Pancreas (tissue), 10 donors: Measurements from ENCODE around the gene CSDE1. TPM values are rescaled to one million over a fixed set of nuclear protein-coding genes. Genes with fewer than 3 reads are reported as not detected.

Source experiments
- ATAC-seq, 4 donors: fragments of 200-7000 bp; cut with Tn5 transposase; one replicate each; pipeline versions ENCODE4 v1.8.0 to v1.9.1; 2020; ENCODE audit warnings: mild to moderate bottlenecking in 4 of 4, moderate library complexity in 4 of 4
- DNase-seq, 6 donors: peaks; one replicate each; pipeline ENCODE4 v3.0.0-alpha.2; 2020
- FAIRE-seq: peaks from 2 replicates; lab custom pipeline; 2012; peaks lifted over from hg19 to GRCh38; lab: Jason Lieb, UNC
- H3K27ac ChIP-seq, 4 donors: fragments of 200-600 bp; sonication (generic); 1 replicate in 3 of 4; 2 replicates in 1 of 4; pipeline versions ENCODE4 v1.5.0 to v1.8.0; 2020
- H3K27me3 ChIP-seq, 4 donors: fragments of 200-600 bp; one replicate each; pipeline ENCODE4 v1.8.0; 2021
- H3K36me3 ChIP-seq, 3 donors: fragments of 200-600 bp; sonication (generic) in 1 of 3; one replicate each; pipeline versions ENCODE4 v1.5.0 to v1.8.0; 2020 to 2021
- H3K4me1 ChIP-seq, 3 donors: fragments of 200-600 bp; one replicate each; pipeline ENCODE4 v1.8.0; 2021
- H3K4me3 ChIP-seq, 4 donors: fragments of 200-600 bp; sonication (generic) in 2 of 4; one replicate each; pipeline versions ENCODE4 v1.5.0 to v1.8.0; 2020 to 2021
- H3K9me3 ChIP-seq, 4 donors: fragments of 200-600 bp; one replicate each; pipeline ENCODE4 v1.8.0; 2021
- CTCF ChIP-seq, 4 donors: fragments of 200-600 bp; sonication (generic) in 3 of 4; IDR thresholded peaks; one replicate each; pipeline versions ENCODE4 v1.5.0 to v1.8.0; 2021; ENCODE audit warnings: antibody characterized with exemption in 4 of 4
- WGBS, 2 donors: extraction: QIAGEN DNeasy Blood & Tissue Kit; methylation state at CpG; one replicate each; pipeline ENCODE4 v1.1.7; 2013; 5-methylcytosine and 5-hydroxymethylcytosine counted together
- intact Hi-C, 3 donors: fragments of 100-400 bp; cut with DNase I; formaldehyde crosslinking; loops; one replicate each; pipeline versions ENCODE4 v1.11.1 to v1.14.2; 2022
- polyA plus RNA-seq, 2 donors: library from polyadenylated mRNA; stranded (reverse); fragments of 200-250 nt; gene quantifications; one replicate each; pipeline ENCODE4 v1.2.3, GENCODE V29; 2013
- total RNA-seq, 6 donors: library from RNA; stranded (reverse); fragmentation: NEBNext Ultra II Directional in 4 of 6; extraction: Animal tissue kit (Norgen Biotek cat#: 25700) in 4 of 6; gene quantifications; one replicate each; pipeline versions ENCODE4 v1.2.1 to v1.2.4, GENCODE V29; 2021 to 2023
- donor health status: healthy with polysubstance abuse.
- donor health status: DM: no; HTN: no; CAD: no; lungs with moderate emphysema.
- donor health status: DM: no; HTN: no; CAD: no.
- donor health status: control.
- donor health status: control.
- donor health status: Bipolar disorder and iron deficiency.
- donor health status: DM: yes; HTN: yes; CAD: no.
- donor health status: DM: no; HTN: no; CAD: no.
- donor health status: DM: no; HTN: no; CAD: no.
- donor health status: DM: yes; HTN: yes; CAD: no.

CSDE1 gene
- total and polyA plus RNA-seq, 8 donors, result 61.4 to 346 (median 308) TPM

DNA sequence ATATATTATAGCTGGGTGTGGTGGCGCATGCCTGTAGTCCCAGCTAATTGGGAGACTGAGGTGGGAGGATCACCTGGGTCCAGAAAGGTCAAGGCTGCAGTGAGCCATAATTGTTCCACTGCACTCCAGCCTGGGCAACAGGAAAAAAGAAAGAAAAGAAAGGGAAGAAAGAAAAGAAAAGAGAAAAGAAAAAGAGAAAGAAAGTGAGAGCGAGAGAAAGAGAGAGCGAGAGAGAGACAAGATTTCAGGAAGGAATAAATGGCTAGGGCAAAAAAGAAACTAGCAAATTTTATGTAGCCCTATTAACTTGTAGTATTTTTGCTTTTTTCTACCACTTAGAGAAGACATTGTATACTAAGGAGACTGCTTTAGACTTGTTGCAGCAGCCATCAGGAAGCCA, 47.4 kb downstream of the CSDE1 start:
- intact Hi-C loops, result no loop called here
- FAIRE-seq (no peak), DNase-seq (no peak), ATAC-seq (no peak)
- peaks cover 0 to 54% (median 21%) of the 10 kb centered on the region in 3 donors for H3K36me3 ChIP-seq
- no peak for TF ChIP-seq CTCF (IDR thresholded peaks at IDR 0.05)
- H3K4me1 ChIP-seq, result peaks cover 6 to 8% (median 7%) of the 10 kb centered on the region in 3 donors
- no peaks in the 10 kb centered on the region for H3K9me3 ChIP-seq
- H3K4me3 ChIP-seq, result no peak overlapping the region
- no peaks in the 10 kb centered on the region for H3K27me3 ChIP-seq
- WGBS, 2 donors, result 96% methylated on average over 3 of the region's 3 CpGs
- no peak overlapping the region for H3K27ac ChIP-seq

DNA sequence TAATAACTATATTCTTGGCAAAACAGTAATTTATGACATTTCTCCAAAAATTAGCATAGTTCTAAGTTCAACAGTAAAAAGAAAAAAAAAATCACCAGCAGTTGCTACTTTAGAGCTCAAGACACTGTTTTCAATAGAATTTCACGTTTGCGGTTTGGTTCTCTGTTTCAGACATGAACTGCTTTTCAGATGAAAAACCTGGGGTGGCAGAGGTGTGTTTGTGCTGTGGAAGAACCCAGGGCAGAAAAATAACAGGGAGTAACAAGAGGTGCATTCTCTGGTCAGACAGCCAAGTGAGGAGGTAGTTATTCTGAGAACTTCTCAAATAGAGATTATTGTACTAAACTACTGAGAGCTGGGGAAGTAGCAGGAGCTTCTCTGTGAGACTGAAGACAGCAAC, 50.2 kb downstream of the CSDE1 start:
- Histone ChIP-seq H3K4me1 (no peaks in the 10 kb centered on the region), H3K9me3 (no peaks in the 10 kb centered on the region), H3K27ac (no peak overlapping the region), H3K36me3 (peaks cover 0 to 46% (median 21%) of the 10 kb centered on the region in 3 donors), H3K27me3 (no peaks in the 10 kb centered on the region), H3K4me3 (no peak overlapping the region)
- DNase-seq (no peak), ATAC-seq (no peak), FAIRE-seq (no peak)
- 83 to 91% methylated on average over 2 of the region's 2 CpGs for WGBS, 2 donors
- intact Hi-C loops, result no loop called here
- no peak for TF ChIP-seq CTCF (IDR thresholded peaks at IDR 0.05)

DNA sequence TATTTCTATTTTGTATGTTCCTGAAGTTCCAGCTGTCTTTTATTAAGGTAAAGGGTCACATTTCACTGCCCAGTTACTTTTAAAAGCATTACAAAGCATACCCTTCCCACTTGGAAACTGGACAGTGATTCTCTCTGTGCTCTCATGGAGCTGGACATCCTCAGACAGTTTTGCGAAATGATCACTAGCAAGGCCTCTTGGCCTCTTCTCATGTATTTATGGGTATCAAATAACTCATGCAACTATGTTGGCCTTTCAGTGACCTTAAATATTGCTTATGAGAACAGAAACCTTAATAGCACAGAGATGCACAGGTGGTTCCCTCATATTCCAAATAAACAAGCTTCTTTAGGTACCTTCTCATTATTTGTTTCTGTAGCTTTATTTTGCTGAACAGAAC, 54.5 kb downstream of the CSDE1 start:
- no peak for FAIRE-seq
- peaks cover 0 to 19% (median 15%) of the 10 kb centered on the region in 3 donors for H3K36me3 ChIP-seq
- intact Hi-C loops, result no loop called here
- H3K9me3 ChIP-seq, result no peaks in the 10 kb centered on the region
- no peaks in the 10 kb centered on the region for H3K4me1 ChIP-seq
- ATAC-seq, result no peak
- no peak overlapping the region for H3K4me3 ChIP-seq
- TF ChIP-seq CTCF (IDR thresholded peaks at IDR 0.05), result no peak
- no peaks in the 10 kb centered on the region for H3K27me3 ChIP-seq
- H3K27ac ChIP-seq, result no peak overlapping the region
- WGBS, 2 donors, result 91 to 94% methylated on average over 1 of the region's 1 CpG
- no peak for DNase-seq

DNA sequence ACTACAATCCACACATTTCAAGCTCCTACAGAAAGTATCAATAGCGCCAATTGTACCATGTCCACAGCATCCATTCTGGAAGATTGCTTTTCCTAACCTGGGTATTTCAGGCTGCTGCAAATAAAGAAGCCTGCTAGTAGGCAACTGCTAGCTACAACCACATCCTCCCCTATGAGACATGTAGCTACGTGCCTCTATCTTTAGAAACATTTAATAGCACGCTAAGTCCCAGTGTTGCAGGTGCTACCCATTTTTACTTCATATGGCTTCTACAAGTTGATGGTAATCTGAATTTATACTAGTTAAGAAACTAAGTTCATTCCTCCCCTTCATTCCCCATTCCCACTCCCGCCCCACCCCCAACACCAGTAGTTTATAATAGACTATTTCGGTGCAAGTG, 55.0 kb downstream of the CSDE1 start:
- H3K4me3 ChIP-seq, result no peak overlapping the region
- H3K27me3 ChIP-seq, result no peaks in the 10 kb centered on the region
- FAIRE-seq, result no peak
- no peaks in the 10 kb centered on the region for H3K9me3 ChIP-seq
- H3K27ac ChIP-seq, result no peak overlapping the region
- no peak for TF ChIP-seq CTCF (IDR thresholded peaks at IDR 0.05)
- WGBS, 2 donors, result 89 to 97% methylated on average over 5 of the region's 5 CpGs
- no peak for ATAC-seq
- H3K4me1 ChIP-seq, result no peaks in the 10 kb centered on the region
- intact Hi-C loops, result no loop called here
- peaks cover 0 to 14% (median 10%) of the 10 kb centered on the region in 3 donors for H3K36me3 ChIP-seq
- no peak for DNase-seq

- no peak for TF ChIP-seq CTCF (IDR thresholded peaks at IDR 0.05)
- ATAC-seq (no peak), DNase-seq (no peak), FAIRE-seq (no peak)
- WGBS, 2 donors, result 42 to 46% methylated on average over 2 of the region's 2 CpGs
- Histone ChIP-seq H3K9me3 (no peaks in the 10 kb centered on the region), H3K36me3 (peaks cover 0 to 7% (median 6%) of the 10 kb centered on the region in 3 donors), H3K27me3 (no peaks in the 10 kb centered on the region), H3K4me1 (no peaks in the 10 kb centered on the region), H3K27ac (no peak overlapping the region), H3K4me3 (no peak overlapping the region)
- intact Hi-C loops, result no loop called here
Observed at GRCh38 chr1:114701931-114702330, 55.9 kb downstream of the CSDE1 start.
